SIG-M5 treated with dmso at 0.1 percent for 504 hours (cell line): ENCODE data around the gene AFF4.
"Not testable (repeated sequence)": the region's sequence is repeated elsewhere in the genome, so short reads cannot be mapped to it uniquely, and the experiment has no call there.

Experiments
- DNase-seq: peaks from one replicate; lab custom pipeline; 2025; ENCODE audit not compliant: unreplicated experiment; lab: John Stamatoyannopoulos, UW

Gene AFF4

GRCh38 chr5:132953710-132954109 is 9.7 kb downstream of the AFF4 start:
- no peak for DNase-seq

DNA sequence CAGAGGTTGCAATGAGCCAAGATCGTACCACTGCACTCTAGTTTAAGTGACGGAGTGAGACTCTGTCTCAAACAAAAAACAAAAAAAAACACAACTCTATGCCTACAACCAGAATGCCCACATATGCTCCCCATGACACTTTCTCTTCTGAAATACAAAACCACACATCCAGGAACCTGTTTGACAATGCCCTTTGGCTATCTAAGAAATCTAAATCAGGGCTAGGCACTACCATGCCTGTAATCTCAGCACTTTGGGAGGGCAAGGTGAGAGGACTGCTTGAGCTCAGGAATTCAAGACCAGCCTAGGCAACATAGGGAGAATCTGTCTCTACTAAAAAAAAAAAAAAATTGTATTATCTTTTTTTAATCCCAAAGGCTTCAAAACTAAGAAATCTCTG is 10.6 kb downstream of the AFF4 start:
- peak; percentile 51 for DNase-seq

DNA sequence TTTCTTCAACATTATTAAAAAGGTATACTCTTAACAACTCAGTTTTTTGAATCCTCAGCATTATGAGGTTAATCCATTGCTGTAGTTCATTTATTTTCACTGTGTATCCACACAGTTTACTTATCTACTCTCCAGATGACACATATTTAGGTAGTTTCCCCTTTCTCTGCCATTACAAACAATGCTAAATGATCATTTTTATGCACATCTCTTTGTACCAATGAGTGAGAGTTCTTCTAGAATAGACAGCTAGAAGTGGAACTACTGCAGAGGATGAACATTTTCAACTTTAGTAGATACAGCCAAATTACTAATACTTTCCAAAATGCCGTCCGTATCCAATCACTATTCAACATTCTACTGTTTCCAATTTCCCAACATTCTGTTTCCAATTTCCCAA is 11.5 kb downstream of the AFF4 start:
- no peak for DNase-seq

- no peak for DNase-seq
Measured at GRCh38 chr5:132949136-132949535, 14.3 kb downstream of the AFF4 start.

DNA sequence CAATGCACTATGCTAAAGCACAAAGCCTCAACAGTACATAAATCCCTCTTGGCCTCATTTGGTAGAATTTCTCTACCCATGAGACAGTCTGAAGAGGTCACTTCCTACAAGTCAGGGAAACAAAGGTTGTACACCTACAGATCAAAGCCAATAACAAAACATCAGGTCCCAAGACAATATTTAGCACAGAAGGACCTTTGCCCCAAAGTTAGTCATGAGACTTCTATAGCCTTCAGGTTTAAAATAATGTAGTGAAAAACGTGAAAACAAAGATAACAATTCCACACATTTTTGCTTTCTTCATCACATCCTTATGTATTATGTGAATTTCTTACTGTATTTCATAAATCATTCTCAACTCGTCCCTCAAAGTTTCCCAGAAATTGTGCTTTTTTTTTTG is 15.8 kb downstream of the AFF4 start:
- no peak for DNase-seq

DNA sequence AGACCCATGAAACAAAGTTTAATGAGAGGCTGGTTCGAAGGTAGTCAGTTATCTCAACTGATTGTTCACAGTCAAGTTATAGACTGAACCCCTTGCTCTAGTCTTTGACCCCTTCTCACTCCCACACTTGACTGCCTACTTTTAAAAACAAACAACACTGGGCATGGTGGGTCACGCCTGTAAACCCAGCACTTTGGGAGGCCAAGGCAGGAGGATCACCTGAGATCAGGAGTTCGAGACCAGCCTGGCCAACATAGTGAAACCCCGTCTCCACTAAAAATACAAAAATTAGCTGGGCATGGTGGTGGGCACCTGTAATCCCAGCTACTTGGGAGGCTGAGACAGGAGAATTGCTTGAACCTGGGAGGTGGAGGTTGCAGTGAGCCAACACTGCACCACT is 18.1 kb downstream of the AFF4 start:
- DNase-seq: not testable (repeated sequence)

DNA sequence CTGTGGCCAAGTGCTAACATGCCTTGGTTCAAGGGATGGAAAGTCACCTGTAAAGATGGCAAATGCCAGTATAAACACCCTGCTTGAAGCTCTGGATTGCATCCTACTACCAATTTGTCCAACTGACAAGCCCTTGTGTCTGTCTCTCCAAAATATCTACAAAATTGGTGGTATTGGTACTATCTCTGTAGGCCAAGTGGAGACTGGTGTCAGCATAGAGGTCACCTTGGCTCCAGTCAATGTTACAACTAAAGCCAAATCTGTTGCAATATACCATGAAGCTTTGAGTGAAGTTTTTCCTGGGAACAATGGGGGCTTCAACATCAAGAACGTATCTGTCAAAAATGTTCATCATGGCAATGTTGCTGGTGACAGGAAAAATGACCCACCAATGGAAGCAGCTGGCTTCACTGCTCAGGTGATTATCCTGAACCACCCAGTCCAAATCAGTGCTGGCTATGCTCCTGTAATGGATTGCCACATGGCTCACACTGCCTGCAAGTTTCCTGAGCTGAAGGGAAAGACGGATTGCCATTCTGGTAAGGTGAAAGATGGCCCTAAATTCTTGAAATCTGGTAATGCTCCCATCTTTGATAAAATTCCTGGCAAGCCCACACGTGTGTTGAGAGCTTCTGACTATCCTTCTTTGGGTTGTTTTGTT is 19.9 kb downstream of the AFF4 start:
- no peak for DNase-seq

DNA sequence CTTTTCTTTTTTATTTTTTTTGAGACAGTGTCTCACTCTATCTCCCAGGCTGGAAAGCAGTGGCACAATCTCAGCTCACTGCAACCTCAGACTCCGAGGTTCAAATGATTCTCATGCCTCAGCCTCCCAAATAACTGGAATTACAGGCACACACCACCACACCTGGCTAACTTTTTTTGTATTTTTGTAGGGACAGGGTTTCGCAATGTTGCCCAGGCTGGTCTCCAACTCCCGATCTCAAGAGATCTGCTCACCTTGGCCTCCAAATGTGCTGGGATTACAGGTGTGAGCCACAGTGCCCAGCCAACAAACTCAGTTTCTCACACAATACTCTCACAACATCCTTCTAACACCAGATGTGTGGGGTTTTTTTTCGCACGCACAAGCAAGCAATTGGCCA is 22.1 kb downstream of the AFF4 start:
- DNase-seq: no peak

DNA sequence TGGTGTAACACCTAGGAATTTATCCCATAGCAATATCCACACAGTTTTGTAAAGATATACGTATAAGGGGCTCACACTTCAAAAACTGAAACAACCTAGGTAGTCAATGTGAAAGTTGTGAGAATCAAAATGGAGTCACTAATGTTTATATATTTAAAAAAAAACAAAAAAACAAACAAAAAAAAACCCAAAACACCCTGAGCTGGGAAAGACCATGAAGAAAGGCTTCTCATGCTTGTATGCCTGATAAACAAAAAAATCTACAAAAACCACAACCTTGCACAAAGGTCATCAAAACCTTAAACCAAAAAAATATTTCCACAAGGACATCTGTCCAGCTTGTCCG is 35.4 kb downstream of the AFF4 start:
- no peak for DNase-seq

- DNase-seq: no peak
Measured at GRCh38 chr5:132927355-132928061, 35.9 kb downstream of the AFF4 start.

DNA sequence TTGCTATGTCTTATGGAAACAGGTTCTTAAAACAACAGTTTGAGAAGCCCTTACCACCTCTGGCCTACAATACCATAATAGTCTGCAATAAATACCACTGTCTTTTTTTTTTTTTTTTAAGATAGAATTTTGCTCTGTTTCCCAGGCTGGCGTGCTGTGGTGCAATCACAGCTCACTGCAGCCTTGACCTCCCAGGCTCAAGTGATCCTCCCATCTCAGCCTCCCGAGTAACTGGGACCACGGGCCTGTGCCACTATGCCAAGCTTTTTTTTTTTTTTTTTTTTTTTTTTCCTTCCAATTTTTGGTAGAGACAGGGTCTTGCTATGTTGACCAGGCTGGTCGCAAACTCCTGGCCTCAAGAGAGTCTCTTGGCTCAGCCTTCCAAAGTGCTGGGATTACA is 37.0 kb downstream of the AFF4 start:
- DNase-seq: no peak

DNA sequence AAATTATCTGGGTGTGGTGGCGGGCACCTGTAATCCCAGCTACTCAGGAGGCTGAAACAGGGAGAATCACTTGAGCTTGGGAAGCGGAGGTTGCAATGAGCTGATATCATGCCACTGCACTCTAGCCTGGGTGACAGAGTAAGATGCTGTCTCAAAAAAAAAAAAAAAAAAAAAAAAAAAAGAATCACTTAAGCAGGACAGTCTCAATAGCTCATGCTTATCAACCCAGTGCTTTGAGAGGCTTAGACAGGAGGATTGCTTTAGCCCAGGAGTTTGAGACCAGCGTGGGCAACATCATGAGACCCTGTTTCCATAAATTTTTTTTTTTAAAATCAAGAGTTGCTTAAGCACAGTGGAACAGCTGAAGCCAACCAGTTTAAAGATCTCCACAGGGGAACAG is 47.3 kb downstream of the AFF4 start:
- no peak for DNase-seq

GRCh38 chr5:132915681-132916080 is 47.8 kb downstream of the AFF4 start:
- peak; percentile 19 for DNase-seq

GRCh38 chr5:132909702-132910101 is 53.7 kb downstream of the AFF4 start:
- no peak for DNase-seq

DNA sequence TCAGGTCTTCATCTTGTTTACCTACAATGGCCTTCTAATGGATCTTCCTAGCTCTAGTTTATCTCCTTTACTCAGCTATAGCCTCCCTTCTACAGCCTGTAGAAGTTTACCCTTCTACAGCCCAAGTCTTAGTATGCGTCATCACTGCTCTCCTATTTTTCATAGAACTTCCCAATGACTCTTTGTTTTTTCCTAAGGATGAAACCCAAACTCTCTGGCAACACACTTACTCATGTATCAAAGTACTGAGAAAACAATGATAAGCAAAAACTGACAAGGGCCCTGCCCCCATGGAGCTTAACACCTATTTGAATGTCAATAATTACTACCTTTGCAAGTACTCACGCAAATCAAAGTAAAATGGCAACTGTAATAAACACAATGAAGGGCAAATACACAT is 56.3 kb downstream of the AFF4 start:
- DNase-seq: no peak

DNA sequence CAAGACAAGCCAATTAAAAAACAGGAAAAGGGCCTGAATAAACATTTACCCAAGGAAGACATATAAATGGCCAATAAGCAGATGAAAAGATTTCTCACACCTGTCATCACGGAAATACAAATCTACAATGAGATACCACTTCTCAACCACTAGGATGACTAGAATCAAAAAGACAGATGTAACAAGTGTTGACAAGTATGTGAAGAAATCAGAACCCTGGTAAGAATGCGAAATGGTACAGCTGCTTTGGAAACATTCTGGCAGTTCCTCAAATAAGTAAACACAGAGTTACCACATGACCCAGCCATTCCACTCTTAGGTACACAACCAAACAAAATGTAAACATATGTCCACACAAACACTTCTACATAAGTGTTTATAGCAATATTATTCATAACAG is 57.5 kb downstream of the AFF4 start:
- peak; percentile 55 for DNase-seq

DNA sequence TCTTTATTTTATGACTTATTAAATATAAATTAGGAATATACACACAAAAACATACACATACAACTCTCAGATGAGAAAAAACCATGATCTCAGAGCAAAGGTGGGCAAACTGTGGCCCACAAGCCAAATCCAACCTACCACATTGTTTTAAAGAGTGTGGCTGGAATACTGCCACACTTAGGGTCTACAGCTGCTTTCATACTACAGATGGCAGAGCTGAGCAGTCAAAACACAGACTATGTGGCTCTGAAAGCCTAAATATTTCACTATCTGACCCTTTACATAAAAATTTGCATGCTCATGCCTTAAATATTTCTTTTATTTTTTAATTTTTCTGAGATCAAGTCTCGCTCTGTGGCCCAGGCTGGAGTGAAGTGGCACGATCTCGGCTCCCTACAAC is 61.7 kb downstream of the AFF4 start:
- no peak for DNase-seq

DNA sequence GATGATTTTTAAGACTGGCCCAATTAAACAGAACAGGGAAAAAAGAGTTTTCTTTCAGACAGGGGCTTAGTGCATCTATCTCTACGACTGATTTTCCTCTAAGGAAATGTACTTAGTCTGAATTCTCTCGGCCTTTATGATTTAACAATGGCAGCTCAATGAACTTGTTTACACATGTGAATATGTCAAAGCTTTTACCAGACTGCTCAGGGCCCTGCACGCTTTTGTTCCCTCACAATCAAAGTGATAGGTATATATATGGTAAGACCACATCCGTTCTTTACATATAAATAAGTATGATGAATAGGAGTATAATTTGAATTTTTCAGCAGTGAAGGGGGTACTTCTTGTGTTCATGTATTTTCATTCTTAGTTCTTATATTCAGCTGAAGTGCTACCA is 62.4 kb downstream of the AFF4 start:
- no peak for DNase-seq

DNA sequence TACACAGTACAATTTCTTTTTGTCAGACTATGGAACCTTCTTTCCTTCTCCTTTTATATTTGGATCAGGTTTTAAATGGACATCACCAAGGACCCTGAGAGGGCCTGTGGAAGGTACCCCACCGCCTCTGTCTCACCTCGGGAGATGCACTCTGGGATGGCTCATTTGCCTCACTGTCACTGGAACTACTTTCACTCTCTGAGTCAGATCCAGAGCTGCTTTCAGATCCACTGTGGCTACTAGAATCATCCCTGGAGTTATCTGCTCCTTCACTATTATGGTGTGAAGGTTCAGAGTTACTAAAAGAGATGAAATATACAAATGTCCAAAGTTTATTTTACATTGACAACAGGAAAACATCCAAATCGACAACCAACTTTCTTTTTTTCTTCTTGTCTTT is 65.3 kb downstream of the AFF4 start:
- DNase-seq: no peak

GRCh38 chr5:132896685-132897084 is 66.7 kb downstream of the AFF4 start:
- no peak for DNase-seq

DNA sequence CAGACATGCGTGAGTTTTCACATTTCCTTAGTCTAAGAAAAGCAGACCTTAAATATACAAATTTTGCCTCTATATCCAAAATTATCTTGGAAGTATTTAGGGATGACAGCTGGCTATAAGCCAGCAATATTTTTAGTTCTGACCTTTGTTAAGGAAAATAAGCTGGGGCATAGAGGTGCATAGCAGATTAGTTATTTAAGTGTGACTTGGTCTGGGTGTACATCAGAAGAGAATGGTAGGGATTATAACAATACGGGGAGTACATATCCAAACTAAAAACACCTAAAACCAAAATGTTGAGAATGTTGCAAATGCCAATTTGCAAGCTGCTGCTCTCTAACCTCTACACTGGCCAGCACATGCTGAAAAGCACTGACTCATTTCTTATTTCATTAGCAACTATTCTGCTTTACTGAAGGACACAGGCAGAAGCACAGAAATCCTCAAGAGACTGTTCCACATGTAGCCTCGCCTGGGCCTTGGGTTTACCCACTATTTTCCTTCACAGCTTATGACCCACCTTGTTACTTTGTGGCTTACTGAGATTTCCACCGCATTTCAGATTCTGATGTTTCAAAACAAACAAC is 67.6 kb downstream of the AFF4 start:
- DNase-seq: no peak

DNA sequence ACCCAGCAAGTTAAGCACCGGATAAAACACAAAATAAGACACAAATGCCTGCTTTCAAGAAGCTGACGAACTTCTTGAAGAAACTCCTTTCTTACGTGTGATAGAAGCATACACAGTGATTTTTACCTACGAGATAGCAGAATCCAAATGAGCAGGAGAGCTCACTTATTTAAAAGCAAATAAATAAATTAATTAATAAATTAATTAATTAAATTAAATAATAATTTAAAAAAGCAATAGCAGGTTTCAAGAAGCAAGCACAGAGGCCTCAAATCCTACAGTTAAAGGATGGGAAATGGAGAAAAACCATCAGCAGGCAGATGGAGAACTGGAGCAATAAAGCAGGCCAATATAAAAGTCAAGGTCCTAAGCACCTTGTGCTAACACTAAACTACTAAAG is 72.6 kb downstream of the AFF4 start:
- no peak for DNase-seq

DNA sequence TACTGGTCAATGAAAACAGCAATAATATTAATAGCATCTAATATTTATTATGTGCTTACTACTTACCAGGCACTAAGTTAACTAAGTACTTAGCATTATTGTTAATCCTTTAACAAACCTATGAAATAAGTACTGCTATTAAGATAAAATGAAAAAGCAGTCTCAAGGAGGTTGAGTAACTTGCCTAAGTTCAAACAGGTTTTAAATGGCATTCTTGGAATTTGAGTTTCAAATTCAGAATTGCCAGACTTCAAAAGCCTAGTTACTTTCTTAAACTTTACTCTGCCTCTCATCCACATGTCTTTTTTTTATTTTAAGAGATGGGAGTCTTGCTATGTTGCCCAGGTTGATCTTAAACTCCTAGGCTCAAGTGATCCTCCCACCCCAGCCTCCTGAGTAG is 73.9 kb downstream of the AFF4 start:
- DNase-seq: no peak
